HG02884 (cell line): ENCODE data around the gene TMEM117.

Experiments used
- ATAC-seq: cut with Tn5 transposase; IDR thresholded peaks from one replicate; pipeline ENCODE4 v1.9.1; 2021; ENCODE audit warnings: mild to moderate bottlenecking, moderate library complexity; ENCODE audit not compliant: unreplicated experiment

The TMEM117 gene

DNA sequence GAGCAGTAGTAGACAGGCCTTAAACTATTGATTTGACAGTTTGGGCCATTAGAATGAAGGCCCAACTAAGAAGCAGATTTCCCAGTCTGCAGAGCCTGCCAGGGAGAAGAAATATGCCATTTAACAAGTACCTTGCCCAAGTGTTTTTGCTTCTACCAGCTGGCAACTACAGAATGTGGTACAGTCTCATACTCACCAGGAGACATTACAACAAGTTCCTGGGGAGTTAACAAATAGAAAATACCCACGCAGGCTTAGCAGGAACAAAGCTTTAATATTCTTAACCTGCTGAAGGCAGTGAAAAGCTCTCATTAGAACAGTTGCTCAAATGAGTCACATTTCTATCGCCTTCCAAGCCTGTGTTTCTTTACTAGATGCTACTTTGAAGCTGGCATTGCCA lies 241.0 kb downstream of the TMEM117 start:
- no peak for ATAC-seq

DNA sequence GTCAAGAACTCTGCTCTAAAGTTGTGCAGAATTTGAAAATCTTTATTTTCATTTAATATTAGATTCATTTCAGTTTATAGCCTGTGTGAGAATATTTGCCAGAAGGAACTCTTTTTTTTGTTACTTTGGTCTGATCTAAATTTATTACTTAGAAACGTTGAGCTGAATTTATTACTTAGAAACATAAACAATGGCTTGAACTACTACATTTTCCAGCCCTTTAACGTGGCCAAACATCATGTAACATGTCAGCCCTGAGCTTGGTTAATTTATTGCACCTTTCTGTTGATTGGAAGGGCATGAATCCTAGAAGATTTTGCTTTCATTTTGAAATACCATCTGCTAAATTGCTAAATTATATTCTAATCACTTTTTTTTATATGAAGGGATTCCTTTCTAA lies 241.4 kb downstream of the TMEM117 start:
- ATAC-seq: no peak

DNA sequence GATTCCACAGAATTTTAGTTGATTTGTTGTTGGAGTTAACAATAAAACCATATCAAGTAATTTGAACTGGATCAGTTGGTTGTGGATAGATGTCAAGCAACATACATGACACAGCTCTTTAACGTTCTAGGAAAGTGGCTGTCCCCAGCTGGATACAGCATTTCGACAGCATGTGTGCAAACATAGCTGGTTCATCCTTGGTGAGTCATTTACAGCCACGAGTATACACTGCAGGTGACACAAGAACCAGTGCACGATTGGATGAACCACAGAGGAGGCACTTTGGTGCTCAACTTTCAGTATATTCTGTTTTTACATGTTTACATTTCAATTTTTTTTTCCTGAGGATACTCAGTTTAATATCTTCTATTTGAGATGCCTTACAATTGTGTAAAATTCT lies 242.4 kb downstream of the TMEM117 start:
- ATAC-seq: no peak

GRCh38 chr12:44088647-44089046 lies 252.8 kb downstream of the TMEM117 start:
- no peak for ATAC-seq

- no peak for ATAC-seq
Measured at GRCh38 chr12:44091948-44092606, 256.2 kb downstream of the TMEM117 start.

DNA sequence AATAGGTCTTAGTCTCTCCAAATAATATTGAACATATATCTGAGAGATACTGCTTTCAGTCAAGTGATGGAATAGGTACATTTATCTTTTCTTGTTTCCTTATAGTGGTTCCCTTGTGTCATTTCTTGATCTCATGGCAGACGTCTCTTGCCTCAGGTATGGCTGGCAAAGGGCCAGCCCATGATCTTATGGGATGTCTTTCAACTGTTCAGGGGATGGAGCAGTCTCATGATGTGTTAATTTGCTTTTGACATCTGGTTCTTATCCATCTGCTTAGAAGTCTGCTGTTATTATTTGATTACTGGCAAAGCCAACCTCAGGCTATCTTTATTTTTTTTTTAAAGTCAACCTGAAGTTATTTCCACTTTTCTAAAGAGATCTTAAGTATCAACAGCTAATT lies 262.9 kb downstream of the TMEM117 start:
- ATAC-seq: no peak

GRCh38 chr12:44099486-44099885 lies 263.6 kb downstream of the TMEM117 start:
- no peak for ATAC-seq

DNA sequence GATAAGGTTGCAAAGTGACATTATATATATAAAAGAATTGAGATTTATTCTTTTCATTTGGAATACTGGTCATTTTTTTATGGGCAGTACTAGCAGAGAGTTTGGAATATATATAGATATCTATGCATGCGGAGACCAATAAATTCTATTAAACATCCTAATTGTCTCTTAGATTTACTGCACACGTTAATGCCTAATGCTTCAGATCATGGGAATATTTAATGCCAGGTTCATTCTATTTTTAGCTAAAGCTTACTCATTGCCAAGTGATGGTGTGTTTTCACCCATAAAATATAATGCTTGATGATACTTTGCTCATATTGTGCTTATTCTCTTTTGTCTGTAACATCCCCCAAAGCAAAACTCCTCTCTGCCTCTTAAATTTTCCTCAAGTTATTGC lies 264.4 kb downstream of the TMEM117 start:
- ATAC-seq: no peak

DNA sequence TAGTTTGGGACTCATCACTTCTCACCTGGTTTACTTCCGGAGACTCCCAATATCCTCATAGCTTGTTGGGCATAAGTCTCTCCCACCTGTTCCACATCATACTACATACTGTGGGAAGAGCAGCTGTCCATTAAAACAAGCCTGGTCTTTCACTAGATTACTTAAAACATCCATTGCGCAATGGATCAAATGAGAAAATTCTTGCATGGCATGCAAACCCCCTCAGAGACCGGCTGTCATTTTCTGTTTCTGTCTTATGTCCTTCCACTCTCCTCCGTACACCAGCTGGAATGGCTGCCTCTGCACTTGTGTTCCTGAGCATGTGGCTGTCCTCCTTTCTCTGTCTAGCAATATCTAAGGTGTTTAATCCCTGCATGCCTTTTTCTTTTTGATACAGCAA lies 265.6 kb downstream of the TMEM117 start:
- no peak for ATAC-seq

GRCh38 chr12:44114906-44115305 lies 279.0 kb downstream of the TMEM117 start:
- ATAC-seq: no peak

DNA sequence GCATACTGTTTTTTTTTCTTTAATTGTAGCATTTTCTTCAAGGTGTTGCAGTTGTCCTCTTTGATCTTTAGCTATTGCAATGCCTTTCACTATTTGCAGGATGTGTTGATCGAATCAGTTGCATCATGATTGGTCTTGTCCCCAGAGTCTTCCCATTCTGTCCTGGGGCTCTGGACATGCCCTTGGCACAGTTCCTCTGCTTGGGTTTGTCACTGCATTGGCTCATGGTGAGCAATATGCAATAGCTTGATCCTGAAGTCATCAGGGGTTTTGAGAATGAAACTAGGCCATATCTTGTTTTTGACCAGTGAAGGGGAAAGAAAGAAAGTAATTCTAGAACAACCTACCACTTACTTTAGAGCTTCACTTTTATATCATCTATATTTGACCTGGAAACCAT lies 281.5 kb downstream of the TMEM117 start:
- ATAC-seq: no peak

- no peak for ATAC-seq
Measured at GRCh38 chr12:44118946-44119345, 283.1 kb downstream of the TMEM117 start.

- no peak for ATAC-seq
Measured at GRCh38 chr12:44126806-44127205, 290.9 kb downstream of the TMEM117 start.

DNA sequence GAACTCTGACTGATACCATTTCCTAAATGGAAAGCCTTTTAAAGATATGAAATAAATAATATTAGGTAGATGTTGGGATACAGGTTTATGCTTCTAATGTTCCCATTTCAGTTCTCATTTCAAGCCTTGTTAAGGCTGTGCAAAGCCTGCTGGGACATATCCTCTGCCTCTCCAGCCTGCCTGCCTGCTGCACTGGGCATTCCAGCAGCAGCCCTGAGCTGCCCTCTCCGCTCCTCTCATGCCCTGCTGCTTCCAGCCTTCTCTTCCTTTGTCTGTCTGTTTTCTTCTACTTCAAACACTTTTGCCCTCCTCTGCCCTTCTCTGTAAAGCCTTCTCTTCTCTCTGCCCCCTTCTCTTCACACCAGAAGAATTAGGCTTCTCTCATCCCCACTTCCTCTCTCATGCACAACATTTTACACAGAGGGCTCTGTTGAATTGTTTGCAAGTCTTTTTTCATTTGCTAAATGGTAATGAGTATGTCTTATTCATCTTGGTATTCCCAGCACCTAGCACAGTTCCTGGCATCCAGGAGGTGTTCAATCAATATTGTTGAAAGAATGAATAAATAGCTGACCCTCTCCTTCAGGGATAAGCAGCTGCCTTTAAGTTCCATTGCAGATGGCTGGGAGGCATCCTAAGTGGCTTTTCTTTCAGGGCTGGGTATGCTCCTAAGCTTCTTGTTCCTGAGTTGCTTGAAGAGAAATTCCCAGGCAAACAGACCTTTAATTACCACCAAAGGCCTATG lies 292.3 kb downstream of the TMEM117 start:
- ATAC-seq: no peak

GRCh38 chr12:44143175-44143574 lies 307.3 kb downstream of the TMEM117 start:
- ATAC-seq: no peak

GRCh38 chr12:44148936-44149335 lies 313.1 kb downstream of the TMEM117 start:
- no peak for ATAC-seq

GRCh38 chr12:44154128-44154527 lies 318.2 kb downstream of the TMEM117 start:
- no peak for ATAC-seq

DNA sequence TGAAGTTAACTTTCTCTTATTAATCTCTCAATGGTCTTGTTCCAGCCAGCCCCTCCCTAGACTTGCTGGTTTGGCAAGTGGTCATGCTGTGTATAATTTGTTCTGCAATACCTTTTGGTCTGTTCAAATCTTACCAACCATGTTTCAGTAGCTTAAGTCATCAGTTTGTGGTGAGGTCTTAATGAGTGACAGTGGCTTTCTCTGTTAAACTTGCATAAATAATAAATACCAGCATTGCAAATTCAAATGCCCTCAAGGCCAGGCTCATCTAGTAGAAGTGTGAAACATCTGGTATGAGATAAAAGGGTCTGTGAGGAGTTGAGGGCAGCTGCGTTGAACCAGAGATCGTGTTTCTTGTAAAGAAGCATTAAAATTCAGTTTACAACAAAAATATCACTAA lies 319.5 kb downstream of the TMEM117 start:
- ATAC-seq: no peak

GRCh38 chr12:44157359-44157758 lies 321.5 kb downstream of the TMEM117 start:
- ATAC-seq: peak; percentile 98

- no peak for ATAC-seq
Measured at GRCh38 chr12:44158746-44159145, 322.9 kb downstream of the TMEM117 start.

GRCh38 chr12:44159216-44159615 lies 323.3 kb downstream of the TMEM117 start:
- ATAC-seq: no peak

- ATAC-seq: no peak
Measured at GRCh38 chr12:44159862-44160261, 324.0 kb downstream of the TMEM117 start.

DNA sequence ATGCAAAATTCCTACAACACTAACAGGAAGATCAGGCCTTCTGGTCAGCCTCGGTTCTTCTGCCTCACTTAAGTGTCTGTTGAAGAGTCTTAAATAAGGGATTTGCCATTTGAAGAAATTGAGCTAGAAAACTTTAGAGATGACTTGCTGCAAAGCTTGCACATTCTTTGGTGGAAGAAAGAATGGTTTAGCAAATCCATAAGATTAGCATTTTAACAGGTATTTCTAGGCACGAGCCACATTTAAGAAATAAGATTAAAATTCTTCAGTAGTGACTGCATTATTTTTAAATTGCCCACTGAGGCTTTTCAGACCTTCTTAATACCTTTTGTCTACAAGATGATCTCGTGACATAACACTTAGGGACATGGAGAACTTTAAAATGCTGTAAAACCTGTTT lies 327.1 kb downstream of the TMEM117 start:
- ATAC-seq: no peak
